Sigmoid colon (tissue), 7 donors: Measurements from ENCODE around the gene REXO5. TPM values are rescaled to one million over a fixed set of nuclear protein-coding genes. Genes with fewer than 3 reads are reported as not detected.

ENCODE experiments used
- DNase-seq: peaks from one replicate; pipeline ENCODE4 v3.0.0-alpha.2; 2019
- H3K27ac ChIP-seq, 4 donors: fragments of 200-600 bp; sonication (generic); one replicate each; pipeline ENCODE4 v1.5.1; 2016 to 2019; ENCODE audit warnings: mild to moderate bottlenecking in 1 of 4
- H3K27me3 ChIP-seq, 3 donors: fragments of 200-600 bp; sonication (generic); one replicate each; pipeline ENCODE4 v1.5.1; 2019; ENCODE audit warnings: mild to moderate bottlenecking in 1 of 3
- H3K36me3 ChIP-seq, 4 donors: fragments of 200-600 bp; sonication (generic); one replicate each; pipeline ENCODE4 v1.5.1; 2016 to 2019
- H3K4me1 ChIP-seq, 4 donors: fragments of 200-600 bp; sonication (generic); one replicate each; pipeline ENCODE4 v1.5.1; 2017 to 2019
- H3K4me3 ChIP-seq, 4 donors: fragments of 200-600 bp; sonication (generic); one replicate each; pipeline ENCODE4 v1.5.1; 2017 to 2019; ENCODE audit warnings: mild to moderate bottlenecking in 2 of 4, moderate library complexity in 1 of 4
- H3K9me3 ChIP-seq, 4 donors: fragments of 200-600 bp in 3 of 4; sonication (generic) in 3 of 4; one replicate each; pipeline versions ENCODE4 v1.5.1 to v1.6.1; 2013 to 2019
- EP300 ChIP-seq, 4 donors: sonication (generic); formaldehyde crosslinking; IDR thresholded peaks; one replicate each; pipeline ENCODE4 v1.6.1; 2017; ENCODE audit warnings: antibody characterized with exemption in 4 of 4
- POLR2A ChIP-seq, 2 donors: fragments of 450-650 bp; IDR thresholded peaks; one replicate each; pipeline ENCODE4 v1.6.1; 2016; ENCODE audit warnings: antibody characterized with exemption in 2 of 2, mild to moderate bottlenecking in 2 of 2, moderate library complexity in 2 of 2
- POLR2AphosphoS5 ChIP-seq, 4 donors: sonication (generic); formaldehyde crosslinking; IDR thresholded peaks; one replicate each; pipeline ENCODE4 v1.6.1; 2017; ENCODE audit warnings: antibody characterized with exemption in 4 of 4
- WGBS, 2 donors: extraction: QIAGEN DNeasy Blood & Tissue Kit; methylation state at CpG; one replicate each; pipeline ENCODE4 v1.1.7; 2013; 5-methylcytosine and 5-hydroxymethylcytosine counted together
- intact Hi-C: fragments of 100-400 bp; cut with DNase I; formaldehyde crosslinking; loops from one replicate; pipeline ENCODE4 v1.15.1; 2023
- polyA plus RNA-seq, 3 donors: library from polyadenylated mRNA; stranded (reverse); fragments of 200-250 nt; gene quantifications; one replicate each; pipeline ENCODE4 v1.2.3, GENCODE V29; 2013
- total RNA-seq, 4 donors: library from RNA; depleted of rRNA; stranded (reverse); fragments of >200 nt; gene quantifications; one replicate each; pipeline ENCODE4 v1.1.0, GENCODE V29; 2016
- TF ChIP-seq, protein P1 (sequence below), 4 experiments: fragments of 450-650 bp in 3 of 4; fragments of 200-600 bp in 1 of 4; IDR thresholded peaks; one replicate each; pipeline ENCODE4 v1.5.1; 2016 to 2019; ENCODE audit warnings: antibody characterized with exemption in 4 of 4, mild to moderate bottlenecking in 3 of 4, moderate library complexity in 2 of 4
- donor health status: healthy with polysubstance abuse.
- donor health status: Bipolar disorder and iron deficiency.
- donor health status: healthy.

REXO5 gene
- total and polyA plus RNA-seq, 7 donors = 1.2 to 7.5 (median 2.9) TPM

DNA sequence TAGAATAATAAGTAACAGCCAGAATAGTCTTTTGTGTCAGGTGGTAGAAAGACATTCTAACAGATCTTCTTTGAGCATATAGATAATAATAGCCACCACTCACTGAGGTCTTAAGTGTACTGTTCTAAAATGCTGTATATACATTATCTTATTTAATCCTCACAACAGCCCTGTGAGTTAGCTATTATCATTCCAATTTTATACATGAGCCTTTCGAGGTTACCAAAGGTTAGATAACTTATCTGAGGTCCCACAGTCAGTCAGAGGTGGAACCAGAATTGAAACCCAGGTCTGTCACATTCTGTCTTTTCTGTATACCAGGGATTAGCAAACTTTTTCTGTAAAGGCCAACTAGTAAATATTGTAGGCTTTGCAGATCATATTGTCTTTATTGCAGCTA lies 23.2 kb downstream of the REXO5 start:
- WGBS, 2 donors = 94 to 95% methylated on average over 1 of the region's 1 CpG
- Histone ChIP-seq H3K36me3 (peaks cover 0 to 15% (median 0%) of the 10 kb centered on the region in 4 donors), H3K9me3 (no peaks in the 10 kb centered on the region), H3K27me3 (no peaks in the 10 kb centered on the region), H3K4me3 (no peak overlapping the region), H3K4me1 (no peaks in the 10 kb centered on the region), H3K27ac (no peak overlapping the region)
- intact Hi-C loops = no loop called here
- no peak for DNase-seq
- TF ChIP-seq POLR2A (IDR thresholded peaks at IDR 0.05) (no peak), POLR2AphosphoS5 (IDR thresholded peaks at IDR 0.05) (no peak), EP300 (IDR thresholded peaks at IDR 0.05) (no peak)
- TF ChIP-seq, protein P1, sequence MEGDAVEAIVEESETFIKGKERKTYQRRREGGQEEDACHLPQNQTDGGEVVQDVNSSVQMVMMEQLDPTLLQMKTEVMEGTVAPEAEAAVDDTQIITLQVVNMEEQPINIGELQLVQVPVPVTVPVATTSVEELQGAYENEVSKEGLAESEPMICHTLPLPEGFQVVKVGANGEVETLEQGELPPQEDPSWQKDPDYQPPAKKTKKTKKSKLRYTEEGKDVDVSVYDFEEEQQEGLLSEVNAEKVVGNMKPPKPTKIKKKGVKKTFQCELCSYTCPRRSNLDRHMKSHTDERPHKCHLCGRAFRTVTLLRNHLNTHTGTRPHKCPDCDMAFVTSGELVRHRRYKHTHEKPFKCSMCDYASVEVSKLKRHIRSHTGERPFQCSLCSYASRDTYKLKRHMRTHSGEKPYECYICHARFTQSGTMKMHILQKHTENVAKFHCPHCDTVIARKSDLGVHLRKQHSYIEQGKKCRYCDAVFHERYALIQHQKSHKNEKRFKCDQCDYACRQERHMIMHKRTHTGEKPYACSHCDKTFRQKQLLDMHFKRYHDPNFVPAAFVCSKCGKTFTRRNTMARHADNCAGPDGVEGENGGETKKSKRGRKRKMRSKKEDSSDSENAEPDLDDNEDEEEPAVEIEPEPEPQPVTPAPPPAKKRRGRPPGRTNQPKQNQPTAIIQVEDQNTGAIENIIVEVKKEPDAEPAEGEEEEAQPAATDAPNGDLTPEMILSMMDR (IDR thresholded peaks at IDR 0.05) = no peak

DNA sequence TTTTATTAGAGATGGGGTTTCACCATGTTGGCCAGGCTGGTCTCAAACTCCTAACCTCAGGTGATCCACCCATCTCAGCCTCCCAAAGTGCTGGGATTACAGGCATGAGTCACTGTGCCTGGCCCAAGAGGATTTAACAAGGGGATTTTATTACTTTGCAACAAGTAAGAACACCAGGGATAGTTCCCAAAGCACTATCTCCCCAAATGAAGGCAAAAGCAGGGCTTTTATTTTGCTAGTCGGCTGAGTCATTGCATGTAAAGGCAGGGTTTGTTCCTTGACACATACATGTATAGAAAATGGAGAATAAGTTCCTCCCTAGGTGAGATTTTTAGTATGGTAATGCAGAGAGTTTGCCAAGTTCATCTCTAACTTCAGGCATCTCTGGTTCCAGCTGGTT lies 24.0 kb downstream of the REXO5 start:
- intact Hi-C loops = no loop called here
- H3K9me3 ChIP-seq = no peaks in the 10 kb centered on the region
- H3K36me3 ChIP-seq = peaks cover 0 to 15% (median 0%) of the 10 kb centered on the region in 4 donors
- no peak for TF ChIP-seq POLR2AphosphoS5 (IDR thresholded peaks at IDR 0.05)
- TF ChIP-seq EP300 (IDR thresholded peaks at IDR 0.05) = no peak
- TF ChIP-seq, protein P1 (IDR thresholded peaks at IDR 0.05) = no peak
- TF ChIP-seq POLR2A (IDR thresholded peaks at IDR 0.05) = no peak
- no peak overlapping the region for H3K4me3 ChIP-seq
- H3K27me3 ChIP-seq = no peaks in the 10 kb centered on the region
- H3K4me1 ChIP-seq = no peaks in the 10 kb centered on the region
- no peak overlapping the region for H3K27ac ChIP-seq
- DNase-seq = no peak
- WGBS, 2 donors = 91 to 92% methylated on average over 1 of the region's 1 CpG

DNA sequence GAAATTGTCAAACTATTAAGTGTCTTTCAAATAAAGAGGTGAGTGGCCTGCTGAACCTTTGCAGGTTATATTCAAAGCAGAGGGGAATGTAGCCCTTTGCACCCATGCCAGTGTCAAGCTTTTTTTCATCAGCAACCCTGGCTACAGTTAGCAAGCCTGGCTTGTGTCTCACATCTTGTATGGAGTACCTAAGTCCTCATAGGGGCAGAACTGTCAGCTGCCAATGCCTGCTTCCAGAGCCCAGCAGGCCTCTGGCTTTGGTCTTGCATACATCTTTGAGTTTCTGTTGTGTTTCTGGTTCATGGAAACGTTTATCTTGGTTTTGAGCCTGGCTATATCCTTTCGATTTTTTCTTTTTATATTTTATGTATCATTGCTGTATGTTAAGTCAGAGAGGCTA lies 26.8 kb downstream of the REXO5 start:
- Histone ChIP-seq H3K36me3 (peaks cover 0 to 7% (median 0%) of the 10 kb centered on the region in 4 donors), H3K4me1 (no peaks in the 10 kb centered on the region), H3K27ac (no peak overlapping the region), H3K9me3 (peaks cover 0 to 2% (median 0%) of the 10 kb centered on the region in 4 donors), H3K27me3 (no peaks in the 10 kb centered on the region), H3K4me3 (no peak overlapping the region)
- 79 to 81% methylated on average over 2 of the region's 2 CpGs for WGBS, 2 donors
- intact Hi-C loops = no loop called here
- TF ChIP-seq EP300 (IDR thresholded peaks at IDR 0.05) (no peak), POLR2A (IDR thresholded peaks at IDR 0.05) (no peak), POLR2AphosphoS5 (IDR thresholded peaks at IDR 0.05) (no peak)
- TF ChIP-seq, protein P1 (IDR thresholded peaks at IDR 0.05) = no peak
- no peak for DNase-seq

DNA sequence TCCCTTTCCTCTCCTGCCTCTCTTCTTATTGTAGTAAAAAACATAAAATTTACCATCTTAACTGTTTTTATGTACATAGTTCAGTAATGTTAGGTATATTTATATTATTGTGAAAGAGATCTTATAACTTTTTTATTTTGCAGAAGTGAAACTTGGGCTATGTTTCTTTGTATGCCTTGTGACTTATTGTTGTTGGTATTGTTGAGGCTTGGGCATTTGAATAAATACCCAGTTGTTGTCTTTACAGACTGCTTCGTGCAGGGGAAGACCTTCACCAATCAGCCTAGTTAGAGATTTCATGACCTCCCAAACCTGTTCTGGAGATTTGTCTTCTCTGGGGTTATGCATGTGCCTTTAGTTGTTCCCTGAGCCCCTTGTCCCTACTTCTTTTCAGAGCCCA lies 31.9 kb downstream of the REXO5 start:
- H3K4me3 ChIP-seq = no peak overlapping the region
- H3K36me3 ChIP-seq = peaks cover 0 to 7% (median 0%) of the 10 kb centered on the region in 4 donors
- no peak for DNase-seq
- no peaks in the 10 kb centered on the region for H3K4me1 ChIP-seq
- H3K27ac ChIP-seq = no peak overlapping the region
- no peak for TF ChIP-seq EP300 (IDR thresholded peaks at IDR 0.05)
- no peak for TF ChIP-seq POLR2A (IDR thresholded peaks at IDR 0.05)
- TF ChIP-seq, protein P1 (IDR thresholded peaks at IDR 0.05) = no peak
- TF ChIP-seq POLR2AphosphoS5 (IDR thresholded peaks at IDR 0.05) = no peak
- intact Hi-C loops = no loop called here
- WGBS, 2 donors = 87 to 91% methylated on average over 1 of the region's 1 CpG
- peaks cover 0 to 2% (median 0%) of the 10 kb centered on the region in 4 donors for H3K9me3 ChIP-seq
- no peaks in the 10 kb centered on the region for H3K27me3 ChIP-seq

DNA sequence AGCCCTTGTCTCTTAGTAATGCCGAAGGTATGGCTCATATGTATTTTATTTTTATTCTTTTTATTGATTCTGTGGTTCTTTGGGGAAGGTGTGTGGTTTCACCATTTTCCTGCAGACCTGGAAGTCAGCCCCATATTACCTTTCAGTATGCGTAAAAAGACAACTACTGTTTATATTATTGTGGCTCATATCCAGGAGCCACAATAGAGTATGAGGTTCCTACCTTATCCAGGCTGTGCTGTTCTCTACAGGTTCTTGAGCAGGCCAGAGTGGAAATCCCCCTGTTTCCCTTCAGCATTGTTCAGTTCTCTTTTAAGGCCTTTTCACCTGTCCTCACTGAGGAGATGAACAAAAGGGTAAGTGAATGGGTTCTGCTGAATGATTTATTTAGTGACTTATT lies 33.2 kb downstream of the REXO5 start:
- intact Hi-C loops = no loop called here
- Histone ChIP-seq H3K4me3 (no peak overlapping the region), H3K9me3 (peaks cover 0 to 2% (median 0%) of the 10 kb centered on the region in 4 donors), H3K4me1 (no peaks in the 10 kb centered on the region), H3K27me3 (no peaks in the 10 kb centered on the region), H3K36me3 (no peaks in the 10 kb centered on the region), H3K27ac (no peak overlapping the region)
- 78 to 90% methylated on average over 2 of the region's 2 CpGs for WGBS, 2 donors
- DNase-seq = no peak
- TF ChIP-seq POLR2A (IDR thresholded peaks at IDR 0.05) (no peak), EP300 (IDR thresholded peaks at IDR 0.05) (no peak), POLR2AphosphoS5 (IDR thresholded peaks at IDR 0.05) (no peak)
- TF ChIP-seq, protein P1 (IDR thresholded peaks at IDR 0.05) = no peak
